AG09319 (cell line): ENCODE data around the gene ROPN1B.
"Not testable (repeated sequence)": the region's sequence is repeated elsewhere in the genome, so short reads cannot be mapped to it uniquely, and the experiment has no call there.

ENCODE experiments used
- DNase-seq: peaks from one replicate; pipeline ENCODE4 v3.0.0-alpha.2; 2010; ENCODE audit warnings: low read depth; ENCODE audit errors: extremely low read depth
- TF ChIP-seq, protein P1 (sequence below): IDR thresholded peaks from 2 replicates; pipeline ENCODE4 v1.5.1; 2011; ENCODE audit warnings: low read depth, mild to moderate bottlenecking, inconsistent platforms, low read length, moderate library complexity

Gene ROPN1B

GRCh38 chr3:125960066-125960424 lies 8.9 kb upstream of the ROPN1B start:
- DNase-seq: no peak
- TF ChIP-seq, protein P1, sequence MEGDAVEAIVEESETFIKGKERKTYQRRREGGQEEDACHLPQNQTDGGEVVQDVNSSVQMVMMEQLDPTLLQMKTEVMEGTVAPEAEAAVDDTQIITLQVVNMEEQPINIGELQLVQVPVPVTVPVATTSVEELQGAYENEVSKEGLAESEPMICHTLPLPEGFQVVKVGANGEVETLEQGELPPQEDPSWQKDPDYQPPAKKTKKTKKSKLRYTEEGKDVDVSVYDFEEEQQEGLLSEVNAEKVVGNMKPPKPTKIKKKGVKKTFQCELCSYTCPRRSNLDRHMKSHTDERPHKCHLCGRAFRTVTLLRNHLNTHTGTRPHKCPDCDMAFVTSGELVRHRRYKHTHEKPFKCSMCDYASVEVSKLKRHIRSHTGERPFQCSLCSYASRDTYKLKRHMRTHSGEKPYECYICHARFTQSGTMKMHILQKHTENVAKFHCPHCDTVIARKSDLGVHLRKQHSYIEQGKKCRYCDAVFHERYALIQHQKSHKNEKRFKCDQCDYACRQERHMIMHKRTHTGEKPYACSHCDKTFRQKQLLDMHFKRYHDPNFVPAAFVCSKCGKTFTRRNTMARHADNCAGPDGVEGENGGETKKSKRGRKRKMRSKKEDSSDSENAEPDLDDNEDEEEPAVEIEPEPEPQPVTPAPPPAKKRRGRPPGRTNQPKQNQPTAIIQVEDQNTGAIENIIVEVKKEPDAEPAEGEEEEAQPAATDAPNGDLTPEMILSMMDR: no peak

DNA sequence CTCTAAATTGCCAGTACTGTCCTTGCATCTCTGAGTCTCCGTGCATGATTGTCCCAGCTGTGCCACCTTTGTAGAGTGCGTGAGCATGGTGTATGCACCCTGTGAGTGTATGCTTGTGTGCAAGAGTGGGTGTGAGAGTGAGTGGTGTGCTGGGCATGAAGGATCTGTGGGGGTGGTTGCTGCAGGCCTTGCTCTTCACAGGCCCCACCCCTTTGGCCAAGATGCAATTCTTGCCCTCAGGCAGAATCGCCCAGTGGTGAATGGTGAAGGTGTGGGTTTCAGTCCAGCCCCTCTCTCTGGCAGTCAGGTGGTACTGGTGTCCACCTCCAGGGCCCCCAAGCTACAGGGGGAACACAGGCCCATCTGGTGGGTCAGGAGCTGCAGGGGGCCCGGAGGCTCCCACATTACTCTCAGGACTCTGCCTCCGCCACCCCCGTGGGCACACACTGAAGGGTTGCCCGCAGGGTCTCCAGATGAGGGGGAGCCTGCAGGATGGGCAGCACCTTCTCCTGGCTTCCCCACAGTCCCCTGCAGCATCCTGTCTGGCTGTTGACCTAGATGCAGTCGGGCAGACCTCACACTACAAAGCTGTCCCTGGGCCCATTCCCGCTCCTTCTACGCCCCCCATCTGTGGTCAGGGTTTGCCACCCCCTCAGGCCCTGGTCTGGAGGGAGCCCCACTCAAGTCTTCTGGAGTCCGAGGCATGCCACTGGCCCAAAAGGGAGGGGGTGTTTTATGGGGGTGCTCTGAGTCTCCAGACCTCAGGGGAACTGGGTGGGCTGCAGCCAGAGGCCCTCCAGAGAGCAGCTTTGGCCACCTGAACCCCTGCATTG lies 8.3 kb upstream of the ROPN1B start:
- TF ChIP-seq, protein P1: no peak
- no peak for DNase-seq

- TF ChIP-seq, protein P1: no peak
- no peak for DNase-seq
Measured at GRCh38 chr3:125961289-125961589, 7.7 kb upstream of the ROPN1B start.

GRCh38 chr3:125963834-125964233 lies 5.1 kb upstream of the ROPN1B start:
- DNase-seq: not testable (repeated sequence)

DNA sequence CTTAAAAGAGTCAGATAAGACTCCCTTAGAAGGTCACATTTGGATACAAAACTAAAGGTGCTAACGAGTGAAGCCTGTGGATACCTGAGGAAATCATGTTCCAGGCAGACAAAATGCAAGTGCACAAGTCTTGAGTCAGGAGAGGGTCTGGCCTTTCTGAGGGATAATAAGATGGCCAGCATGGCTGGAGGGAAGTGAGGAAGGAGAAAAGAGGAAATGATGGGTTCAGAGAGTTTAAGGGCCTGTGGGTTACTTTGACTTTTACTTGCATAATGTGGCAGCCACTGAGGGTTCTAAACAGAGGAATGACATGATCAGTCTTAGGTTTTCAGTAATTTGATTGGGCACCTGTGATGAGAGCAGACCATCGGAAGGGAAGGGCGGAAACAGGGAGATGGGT lies 3.5 kb upstream of the ROPN1B start:
- DNase-seq: no peak
- TF ChIP-seq, protein P1: no peak

DNA sequence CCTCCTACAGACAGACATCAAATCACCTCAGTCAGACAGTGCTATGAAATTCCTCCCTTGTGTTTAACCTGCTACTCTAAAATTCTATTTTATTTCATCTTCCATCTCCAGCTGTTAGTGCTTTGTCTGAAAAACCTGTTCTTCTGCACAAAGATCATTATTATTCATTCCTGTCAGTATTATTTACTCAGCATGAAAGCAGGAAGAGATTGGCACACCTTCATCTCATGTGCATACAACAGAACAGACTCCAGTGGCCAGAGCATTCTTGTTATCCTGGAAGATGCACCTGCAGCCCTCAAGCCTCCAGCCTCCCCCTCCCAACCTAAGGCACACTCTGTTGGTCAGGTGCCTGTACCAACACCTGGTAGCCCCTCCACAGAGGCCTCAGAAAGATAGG lies 1.8 kb upstream of the ROPN1B start:
- TF ChIP-seq, protein P1: no peak
- DNase-seq: no peak

DNA sequence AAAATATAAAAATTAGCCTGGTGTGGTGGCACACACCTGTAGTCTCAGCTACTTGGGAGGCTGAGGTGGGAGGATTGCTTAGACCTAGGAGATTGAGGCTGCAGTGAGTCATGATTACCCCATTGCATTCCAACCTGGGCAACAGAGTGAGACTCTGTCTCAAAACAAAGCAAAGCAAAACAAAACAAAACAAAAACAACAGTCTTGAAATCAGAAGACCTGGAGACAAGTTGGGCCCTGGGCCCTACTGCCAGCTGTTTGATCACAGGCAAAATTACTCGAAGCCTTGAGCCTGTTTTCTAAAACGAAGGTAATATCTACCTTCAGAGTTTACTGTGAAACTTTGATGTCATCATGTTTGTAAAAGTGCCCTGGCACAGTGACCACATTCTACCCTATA lies 857 bp upstream of the ROPN1B start:
- DNase-seq: not testable (repeated sequence)

- DNase-seq: not testable (repeated sequence)
- TF ChIP-seq, protein P1: peak; percentile 57
Measured at GRCh38 chr3:125971997-125972944, 3.3 kb downstream of the ROPN1B start.

- DNase-seq: not testable (repeated sequence)
Measured at GRCh38 chr3:125975245-125976002, 6.4 kb downstream of the ROPN1B start.

DNA sequence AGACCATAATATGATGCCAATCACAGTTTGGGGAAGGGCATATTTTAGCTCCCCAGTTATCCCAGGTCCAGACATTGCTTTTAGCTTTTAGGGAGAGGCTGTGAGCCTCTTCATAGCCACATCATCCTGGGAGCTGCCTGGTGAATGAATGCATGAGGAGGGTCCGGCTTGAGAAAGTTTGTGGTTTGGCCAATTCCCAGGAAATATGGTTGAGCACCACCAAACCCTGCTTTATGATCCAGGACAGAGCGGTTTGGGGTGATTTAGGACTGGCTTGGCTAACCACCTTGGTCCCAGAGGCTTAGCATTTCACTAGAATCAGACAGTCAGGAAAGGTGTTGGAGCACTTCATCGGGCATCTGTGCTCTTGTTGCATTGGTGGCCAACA lies 7.0 kb downstream of the ROPN1B start:
- DNase-seq: not testable (repeated sequence)

GRCh38 chr3:125977104-125977503 lies 8.1 kb downstream of the ROPN1B start:
- not testable (repeated sequence) for DNase-seq

DNA sequence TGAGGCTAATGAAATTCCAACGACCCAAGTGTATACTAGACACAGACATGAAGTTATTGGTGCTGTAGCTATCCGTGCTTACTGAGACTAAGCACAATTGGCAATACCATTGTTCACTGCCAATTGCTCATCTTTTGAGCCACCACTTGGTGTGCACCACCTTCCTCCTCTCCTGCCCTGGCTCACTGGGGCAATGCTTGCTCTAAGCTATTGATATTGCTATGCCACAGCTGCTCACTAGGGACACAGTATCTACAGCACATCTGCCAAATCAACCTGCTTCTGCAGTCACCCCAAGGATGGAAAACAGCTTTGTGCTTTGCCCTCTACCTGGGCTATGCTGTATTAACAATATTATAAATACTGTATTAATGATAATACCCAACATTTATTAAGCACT lies 16.0 kb downstream of the ROPN1B start:
- not testable (repeated sequence) for DNase-seq
